ENCODE measurements around the gene C16orf54.
"Not testable (repeated sequence)": the region's sequence is repeated elsewhere in the genome, so short reads cannot be mapped to it uniquely, and the experiment has no call there.

Gene C16orf54

DNA sequence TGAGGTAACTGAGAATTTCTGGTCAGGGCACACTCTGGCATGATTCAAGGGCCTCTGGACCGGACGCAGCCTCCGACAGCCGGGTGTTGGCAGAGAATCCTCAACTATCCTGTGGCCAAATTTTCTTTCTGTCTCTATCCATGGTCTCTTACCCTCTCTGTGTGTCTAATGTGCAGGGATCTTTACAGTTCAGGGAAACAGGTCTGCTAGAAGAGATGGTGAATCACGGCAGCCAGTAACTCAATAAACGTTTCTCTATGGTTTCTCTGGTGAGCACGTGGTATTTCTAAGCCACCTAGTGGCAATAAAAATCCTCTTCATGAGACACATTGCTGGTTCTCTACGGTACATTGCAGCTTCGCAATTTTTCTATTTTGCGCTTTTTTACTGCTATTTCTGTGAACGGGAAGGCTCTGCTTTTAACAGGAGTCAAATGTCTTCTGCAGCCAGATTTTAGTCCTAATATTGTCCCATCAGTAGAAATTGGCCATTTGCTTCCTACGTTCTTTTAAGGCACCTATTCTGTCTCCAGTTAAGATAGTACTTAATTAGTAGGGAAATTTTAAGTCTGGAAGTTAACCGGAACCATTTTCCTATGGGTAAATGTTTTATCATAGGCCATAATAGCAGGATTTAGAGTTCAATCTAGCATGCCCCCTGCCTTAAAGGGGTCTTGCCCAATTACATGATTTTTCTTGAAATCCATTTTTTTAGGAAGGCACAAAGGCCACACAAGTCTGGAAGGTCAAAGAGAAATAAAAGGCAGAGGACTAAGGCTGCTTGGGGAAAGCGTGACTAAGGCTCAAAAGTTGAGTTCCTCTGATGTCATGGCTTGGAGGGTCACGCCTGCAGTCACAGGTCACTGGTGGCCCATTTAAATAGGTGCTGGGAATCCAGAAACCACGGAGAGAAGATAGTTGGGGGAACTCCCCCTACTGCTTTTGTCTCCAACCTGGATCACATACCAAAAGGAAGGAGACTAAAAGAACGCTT is 35.3 kb downstream of the C16orf54 start:
- H3K4me2 ChIP-seq, result peak overlapping the region; percentile 31 to 79 (median 57)
- no peaks in the 10 kb centered on the region for H4K20me1 ChIP-seq
- no peak for TF ChIP-seq Cebpa-rat (IDR thresholded peaks at IDR 0.05)
- no peaks in the 10 kb centered on the region for H3K27me3 ChIP-seq
- H3K4me1 ChIP-seq, result peaks cover 24 to 64% (median 60%) of the 10 kb centered on the region in 10 experiments
- H3K9me3 ChIP-seq (replicated peaks in 1 of 11), result peaks cover 0 to 11% (median 0%) of the 10 kb centered on the region in 11 experiments; a peak in 5 of 22 replicates
- H3K4me3 ChIP-seq, result no peak overlapping the region
- H3K9ac ChIP-seq, result peak overlapping the region in 2 of 11 experiments; percentile 3 to 34; a peak in 2 of 22 replicates
- H3K27ac ChIP-seq, result peak overlapping the region in 3 of 11 experiments; percentile 5 to 33 (median 12); a peak in 3 of 22 replicates
- H3K36me3 ChIP-seq, result no peaks in the 10 kb centered on the region

DNA sequence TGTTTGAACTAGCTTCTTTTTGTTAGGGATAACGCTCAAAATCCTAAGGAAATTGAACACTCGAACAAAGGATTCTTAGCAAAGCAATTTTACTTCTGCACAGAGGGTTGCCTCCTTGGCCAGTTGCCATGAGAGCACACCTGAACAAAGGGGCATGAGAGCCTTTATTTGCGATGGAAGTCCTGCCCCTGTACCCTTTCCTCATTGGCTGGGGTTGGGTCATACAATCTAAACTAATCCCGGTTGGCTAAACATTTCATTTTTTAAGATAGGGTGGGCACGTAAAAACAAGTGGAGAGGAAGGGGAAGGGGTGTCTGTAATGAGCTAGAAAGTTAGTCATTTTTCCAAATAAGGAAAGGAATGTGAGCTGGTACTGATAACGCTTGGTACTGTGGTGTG is 36.1 kb downstream of the C16orf54 start:
- H3K4me2 ChIP-seq, result peak overlapping the region in 8 of 11 experiments; percentile 14 to 77 (median 56); a peak in 10 of 22 replicates
- H3K27ac ChIP-seq, H3K9ac ChIP-seq: not testable (repeated sequence)

DNA sequence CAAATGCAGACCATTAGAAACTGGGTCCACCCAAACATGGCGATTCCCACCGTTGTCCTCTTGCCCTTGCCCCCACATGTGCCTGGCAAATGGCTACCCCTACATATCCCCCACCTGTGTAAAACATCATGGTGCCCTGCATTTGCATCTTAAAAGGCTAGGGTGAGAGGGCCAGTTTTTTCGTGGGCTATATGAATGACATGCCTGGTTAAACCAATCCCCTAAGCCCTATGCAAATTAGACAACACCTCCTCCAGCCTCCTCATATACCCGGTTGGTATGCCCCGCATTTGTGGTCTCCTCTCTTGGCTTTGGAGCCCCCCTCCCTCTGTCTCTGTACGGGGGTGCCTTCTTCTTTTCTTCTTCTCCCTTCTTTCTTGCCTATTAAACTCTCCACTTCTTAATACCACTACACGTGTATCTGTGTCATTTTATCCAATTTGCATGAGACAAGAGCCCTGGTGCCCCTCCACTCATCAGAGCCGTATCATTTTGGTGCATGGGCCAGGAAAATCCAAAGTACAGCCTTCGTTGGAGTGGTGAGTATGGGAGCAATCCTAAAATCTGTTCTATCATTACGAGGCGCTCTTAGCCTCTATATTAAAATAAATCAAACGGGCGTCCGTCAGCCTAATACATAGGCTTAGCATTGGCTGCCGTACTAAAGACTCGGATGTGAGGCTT is 36.7 kb downstream of the C16orf54 start:
- no peaks in the 10 kb centered on the region for H4K20me1 ChIP-seq
- H3K27ac ChIP-seq, result peak overlapping the region in 1 of 11 experiments; percentile 1; a peak in 1 of 22 replicates
- H3K9me3 ChIP-seq (replicated peaks in 1 of 11), result peaks cover 0 to 11% (median 0%) of the 10 kb centered on the region in 11 experiments; a peak in 5 of 22 replicates
- no peak overlapping the region for H3K9ac ChIP-seq
- no peak overlapping the region for H3K4me3 ChIP-seq
- peak overlapping the region in 8 of 11 experiments; percentile 16 to 59 (median 34); a peak in 12 of 22 replicates for H3K4me2 ChIP-seq
- no peak for TF ChIP-seq Cebpa-rat (IDR thresholded peaks at IDR 0.05)
- H3K36me3 ChIP-seq, result no peaks in the 10 kb centered on the region
- H3K4me1 ChIP-seq, result peaks cover 24 to 79% (median 75%) of the 10 kb centered on the region in 10 experiments
- H3K27me3 ChIP-seq, result peaks cover 0 to 6% (median 0%) of the 10 kb centered on the region in 11 experiments; a peak in 1 of 22 replicates

More for the DNA sequence above, 36.1 kb downstream of the C16orf54 start:
- Histone ChIP-seq H3K9me3 (replicated peaks in 1 of 11) (peaks cover 0 to 11% (median 0%) of the 10 kb centered on the region in 11 experiments; a peak in 5 of 22 replicates), H3K4me1 (peaks cover 24 to 73% (median 69%) of the 10 kb centered on the region in 10 experiments)
- not testable (repeated sequence) for H3K36me3 ChIP-seq, H3K4me3 ChIP-seq, H3K27me3 ChIP-seq, H4K20me1 ChIP-seq

DNA sequence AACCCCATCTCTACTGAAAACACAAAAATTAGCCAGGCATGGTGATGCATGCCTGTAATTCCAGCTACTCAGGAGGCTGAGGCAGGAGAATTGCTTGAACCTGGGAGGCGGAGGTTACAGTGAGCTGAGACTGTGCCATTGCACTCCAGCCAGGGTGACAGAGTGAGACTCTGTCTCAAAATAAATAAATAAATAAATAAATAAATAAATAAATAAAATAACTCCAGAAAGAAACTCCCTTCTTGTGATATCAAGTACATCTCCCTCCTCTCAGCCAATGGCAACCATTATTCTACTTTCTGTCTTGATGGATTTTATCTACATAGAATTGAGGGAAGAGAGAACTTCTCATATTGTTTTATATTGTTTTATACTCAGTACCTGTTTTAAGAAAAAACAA is 38.6 kb downstream of the C16orf54 start:
- not testable (repeated sequence) for H3K9ac ChIP-seq, H3K4me3 ChIP-seq, H3K36me3 ChIP-seq, H3K27me3 ChIP-seq, H4K20me1 ChIP-seq
- peaks cover 0 to 11% (median 0%) of the 10 kb centered on the region in 11 experiments; a peak in 5 of 22 replicates for H3K9me3 ChIP-seq (replicated peaks in 1 of 11)
- peak overlapping the region in 6 of 11 experiments; percentile 23 to 59 (median 31); a peak in 10 of 22 replicates for H3K4me2 ChIP-seq
- peak overlapping the region in 1 of 11 experiments; percentile 38; a peak in 2 of 22 replicates for H3K27ac ChIP-seq
- peaks cover 35 to 98% (median 92%) of the 10 kb centered on the region in 10 experiments for H3K4me1 ChIP-seq

DNA sequence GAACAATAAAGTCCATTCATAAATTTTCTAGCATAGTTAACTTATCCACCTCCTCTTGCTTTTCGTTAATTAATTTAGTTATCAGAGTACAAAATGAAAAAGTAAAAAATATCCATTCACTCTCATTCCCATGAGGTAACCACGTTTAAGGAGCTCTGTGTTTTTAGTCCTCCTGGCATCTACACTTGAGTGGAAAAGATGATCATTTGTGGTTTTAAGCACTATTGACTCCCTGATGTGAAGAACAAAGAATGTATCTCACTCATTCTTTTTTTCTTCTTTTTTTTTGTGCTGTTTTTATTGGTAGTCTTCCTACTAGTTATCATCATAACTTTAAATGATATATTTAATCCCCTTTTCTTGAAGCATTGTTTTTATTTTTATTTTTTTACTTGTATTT is 40.8 kb downstream of the C16orf54 start:
- H3K9me3 ChIP-seq (replicated peaks in 1 of 11), result peaks cover 2 to 22% (median 13%) of the 10 kb centered on the region in 11 experiments; a peak in 18 of 22 replicates
- H3K27me3 ChIP-seq, result peaks cover 0 to 6% (median 0%) of the 10 kb centered on the region in 11 experiments; a peak in 1 of 22 replicates
- 0 out of 22 replicates have a peak overlapping the region, but pooled peaks of 1 of the 11 experiments have one; percentile 30 for H3K27ac ChIP-seq
- no peaks in the 10 kb centered on the region; a peak in 1 of 22 replicates for H3K36me3 ChIP-seq
- no peaks in the 10 kb centered on the region for H4K20me1 ChIP-seq
- no peak overlapping the region for H3K9ac ChIP-seq
- no peak for TF ChIP-seq Cebpa-rat (IDR thresholded peaks at IDR 0.05)
- H3K4me3 ChIP-seq, result no peak overlapping the region
- H3K4me2 ChIP-seq, result peak overlapping the region in 9 of 11 experiments; percentile 21 to 84 (median 70); a peak in 16 of 22 replicates
- H3K4me1 ChIP-seq, result peaks cover 21 to 96% (median 85%) of the 10 kb centered on the region in 10 experiments

DNA sequence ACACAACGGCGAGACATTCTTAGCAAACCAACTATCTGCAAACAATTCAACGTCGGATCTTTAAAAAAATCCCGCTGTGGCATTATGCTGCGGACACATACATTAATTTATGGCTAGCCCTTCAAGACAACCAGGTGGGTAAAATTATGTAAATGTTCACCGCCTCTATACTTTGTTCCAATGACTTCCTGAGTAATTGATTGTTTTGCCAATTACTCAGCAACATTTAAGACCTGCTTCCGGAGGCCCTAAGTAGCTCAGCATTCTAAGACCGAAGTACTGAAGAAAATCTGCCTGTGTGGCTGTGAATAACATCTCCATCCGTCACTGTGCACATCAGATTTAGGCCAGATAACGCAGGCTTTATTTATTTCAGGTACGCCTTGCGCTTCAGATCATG is 43.5 kb downstream of the C16orf54 start:
- H3K27ac ChIP-seq, result peak overlapping the region in 9 of 11 experiments; percentile 58 to 74 (median 66); a peak in 18 of 22 replicates

DNA sequence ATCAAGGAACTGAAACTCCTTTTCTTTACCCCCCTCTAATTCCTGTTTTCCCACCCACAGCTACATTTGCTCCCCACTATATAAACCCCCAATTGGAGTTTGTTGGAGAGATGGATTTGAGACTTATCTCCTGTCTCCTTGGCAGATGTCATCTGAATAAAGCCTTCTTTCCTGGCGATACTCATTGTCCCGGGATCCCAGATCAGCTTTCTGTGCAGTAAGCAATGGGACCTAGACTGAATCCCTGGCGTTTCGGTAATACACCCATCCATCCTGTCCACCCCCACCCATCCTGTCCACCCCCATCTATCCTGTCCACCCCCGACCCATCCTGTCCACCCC is 44.6 kb downstream of the C16orf54 start:
- H3K27ac ChIP-seq, result peak overlapping the region in 6 of 11 experiments; percentile 66 to 73 (median 68); a peak in 8 of 22 replicates

More for the DNA sequence above, 43.5 kb downstream of the C16orf54 start:
- Histone ChIP-seq H3K4me1 (peaks cover 20 to 74% (median 61%) of the 10 kb centered on the region in 10 experiments), H3K9me3 (replicated peaks in 1 of 11) (peaks cover 28 to 42% (median 35%) of the 10 kb centered on the region in 11 experiments), H3K9ac (peak overlapping the region in 10 of 11 experiments; percentile 15 to 68 (median 57); a peak in 19 of 22 replicates), H3K4me2 (peak overlapping the region; percentile 70 to 89 (median 83)), H3K4me3 (peak overlapping the region in 9 of 10 experiments; percentile 19 to 53 (median 36); a peak in 11 of 20 replicates), H3K36me3 (peaks cover 3 to 25% (median 17%) of the 10 kb centered on the region in 11 experiments; a peak in 21 of 22 replicates), H4K20me1 (no peaks in the 10 kb centered on the region), H3K27me3 (peaks cover 0 to 6% (median 0%) of the 10 kb centered on the region in 11 experiments; a peak in 1 of 22 replicates)
- TF ChIP-seq Cebpa-rat (IDR thresholded peaks at IDR 0.05), result no peak

More for the DNA sequence above, 44.6 kb downstream of the C16orf54 start:
- Histone ChIP-seq H3K36me3 (peaks cover 8 to 33% (median 27%) of the 10 kb centered on the region in 11 experiments; a peak in 21 of 22 replicates), H3K9me3 (replicated peaks in 1 of 11) (peaks cover 35 to 48% (median 41%) of the 10 kb centered on the region in 11 experiments), H3K4me3 (no peak overlapping the region), H4K20me1 (no peaks in the 10 kb centered on the region), H3K4me1 (peaks cover 20 to 74% (median 54%) of the 10 kb centered on the region in 10 experiments), H3K9ac (no peak overlapping the region), H3K4me2 (peak overlapping the region in 6 of 11 experiments; percentile 80 to 87 (median 82); a peak in 8 of 22 replicates), H3K27me3 (peaks cover 0 to 6% (median 0%) of the 10 kb centered on the region in 11 experiments; a peak in 1 of 22 replicates)
- no peak for TF ChIP-seq Cebpa-rat (IDR thresholded peaks at IDR 0.05)
